GM12873 (cell line): Measurements from ENCODE around the gene XIST.

Source experiments
- CTCF ChIP-seq: IDR thresholded peaks from 2 replicates; pipeline ENCODE4 v1.5.1; 2012; ENCODE audit warnings: low read depth, mild to moderate bottlenecking, moderate library complexity, low read length, control low read depth; ENCODE audit not compliant: insufficient read depth; ENCODE audit errors: missing control alignments

The XIST gene

GRCh38 chrX:73825569-73825968, 26.9 kb downstream of the XIST start:
- TF ChIP-seq CTCF, result no peak

- TF ChIP-seq CTCF, result no peak
Measured at GRCh38 chrX:73823473-73824004, 29.0 kb downstream of the XIST start.

GRCh38 chrX:73822775-73823174, 29.7 kb downstream of the XIST start:
- TF ChIP-seq CTCF, result no peak

GRCh38 chrX:73821921-73822559, 30.5 kb downstream of the XIST start:
- no peak for TF ChIP-seq CTCF

GRCh38 chrX:73818200-73819116, 34.1 kb downstream of the XIST start:
- no peak for TF ChIP-seq CTCF

GRCh38 chrX:73817393-73818199, 34.9 kb downstream of the XIST start:
- no peak for TF ChIP-seq CTCF
